Subcutaneous abdominal adipose tissue (tissue), 5 donors: ENCODE data around the gene PFN1.
A peak's percentile ranks its signal among the peaks of the same experiment; 100 is the strongest.

ENCODE experiments used
- H3K27ac ChIP-seq: one replicate; pipeline ENCODE4 v1.7.0; 2013; ENCODE audit warnings: low read depth, mild to moderate bottlenecking, inconsistent platforms, low read length, moderate library complexity
- H3K27me3 ChIP-seq, 5 donors: one replicate each; pipeline ENCODE4 v1.7.0; 2013; ENCODE audit warnings: low read length in 5 of 5, inconsistent platforms in 1 of 5; ENCODE audit not compliant: control insufficient read depth in 5 of 5, insufficient read depth in 4 of 5
- H3K36me3 ChIP-seq, 5 donors: one replicate each; pipeline ENCODE4 v1.7.0; 2013; ENCODE audit warnings: low read length in 5 of 5; ENCODE audit not compliant: control insufficient read depth in 5 of 5, insufficient read depth in 5 of 5
- H3K4me1 ChIP-seq, 5 donors: one replicate each; pipeline ENCODE4 v1.7.0; 2013; ENCODE audit warnings: low read length in 5 of 5, mild to moderate bottlenecking in 3 of 5, moderate library complexity in 1 of 5; ENCODE audit not compliant: control insufficient read depth in 5 of 5, insufficient read depth in 5 of 5
- H3K4me3 ChIP-seq, 5 donors: one replicate each; pipeline ENCODE4 v1.7.0; 2013; ENCODE audit warnings: low read length in 5 of 5, low read depth in 1 of 5
- H3K9ac ChIP-seq, 5 donors: one replicate each; pipeline ENCODE4 v1.7.0; 2013; ENCODE audit warnings: low read length in 5 of 5, mild to moderate bottlenecking in 4 of 5, moderate library complexity in 3 of 5
- H3K9me3 ChIP-seq, 5 donors: one replicate each; pipeline ENCODE4 v1.7.0; 2013; ENCODE audit warnings: low read length in 5 of 5; ENCODE audit not compliant: control insufficient read depth in 5 of 5
- donor health status: healthy.
- donor health status: healthy.
- donor health status: healthy.
- donor health status: healthy.
- donor health status: healthy.

The PFN1 gene

DNA sequence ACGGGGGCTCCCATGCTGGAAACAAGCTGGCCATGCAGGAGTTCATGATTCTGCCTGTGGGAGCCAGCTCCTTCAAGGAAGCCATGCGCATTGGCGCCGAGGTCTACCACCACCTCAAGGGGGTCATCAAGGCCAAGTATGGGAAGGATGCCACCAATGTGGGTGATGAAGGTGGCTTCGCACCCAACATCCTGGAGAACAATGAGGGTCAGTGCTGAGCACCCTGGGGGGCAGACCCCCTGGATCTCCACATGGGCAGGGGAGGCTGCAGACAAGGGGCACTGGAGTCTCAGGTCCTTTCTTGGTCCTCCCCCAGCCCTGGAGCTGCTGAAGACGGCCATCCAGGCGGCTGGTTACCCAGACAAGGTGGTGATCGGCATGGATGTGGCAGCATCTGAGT, 6.8 kb upstream of the PFN1 start:
- H3K4me3 ChIP-seq: no peak overlapping the region
- peaks cover 0 to 25% (median 19%) of the 10 kb centered on the region in 5 donors for H3K36me3 ChIP-seq
- H3K4me1 ChIP-seq: peaks cover 2 to 27% (median 22%) of the 10 kb centered on the region in 5 donors
- H3K9me3 ChIP-seq: no peaks in the 10 kb centered on the region
- no peak overlapping the region for H3K9ac ChIP-seq
- no peaks in the 10 kb centered on the region for H3K27me3 ChIP-seq
- no peak overlapping the region for H3K27ac ChIP-seq

DNA sequence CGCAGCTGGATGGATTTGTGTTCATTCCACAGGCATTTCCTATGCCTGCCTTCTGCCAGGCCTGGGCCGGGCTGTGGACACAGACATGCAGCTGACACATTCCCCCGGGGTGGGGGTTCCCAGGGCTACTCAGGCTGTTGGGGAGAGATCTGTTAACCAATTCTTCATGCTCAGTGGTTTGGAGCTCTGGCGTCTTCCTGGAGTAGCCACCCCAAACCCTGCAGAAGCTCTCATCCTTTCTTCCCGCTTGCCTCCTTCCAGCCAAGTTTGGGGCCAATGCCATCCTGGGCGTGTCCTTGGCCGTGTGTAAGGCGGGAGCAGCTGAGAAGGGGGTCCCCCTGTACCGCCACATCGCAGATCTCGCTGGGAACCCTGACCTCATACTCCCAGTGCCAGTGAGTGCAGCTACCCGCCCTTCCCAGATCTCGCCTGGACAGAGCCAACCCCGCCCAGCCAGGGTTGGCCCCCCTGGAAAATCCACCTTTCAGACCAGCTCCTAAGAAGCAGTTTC, 5.2 kb upstream of the PFN1 start:
- no peaks in the 10 kb centered on the region for H3K27me3 ChIP-seq
- H3K4me1 ChIP-seq: peaks cover 2 to 31% (median 23%) of the 10 kb centered on the region in 5 donors
- no peak overlapping the region for H3K4me3 ChIP-seq
- peak overlapping the region; percentile 63 for H3K27ac ChIP-seq
- H3K36me3 ChIP-seq: peaks cover 0 to 12% (median 5%) of the 10 kb centered on the region in 5 donors
- H3K9ac ChIP-seq: peak overlapping the region in 1 of 5 donors; percentile 56
- no peaks in the 10 kb centered on the region for H3K9me3 ChIP-seq

DNA sequence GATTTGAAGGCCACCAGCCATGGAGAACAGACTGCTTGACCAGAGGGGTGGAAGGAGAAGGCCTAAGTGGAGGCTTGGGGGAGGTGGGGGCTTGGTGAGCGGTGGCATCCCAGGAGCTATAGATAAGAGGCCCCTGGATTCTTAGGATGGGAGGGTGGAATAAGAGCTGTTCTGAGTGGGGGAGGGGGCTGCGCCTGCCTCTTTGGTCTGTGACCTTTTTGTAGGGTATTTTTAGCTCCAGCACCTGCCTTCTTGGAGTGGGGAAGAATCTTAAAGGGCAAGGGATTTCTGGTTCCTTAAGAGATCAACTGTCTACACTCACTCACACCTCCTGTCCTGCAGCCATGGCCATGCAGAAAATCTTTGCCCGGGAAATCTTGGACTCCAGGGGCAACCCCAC, 3.2 kb upstream of the PFN1 start:
- Histone ChIP-seq H3K4me3 (no peak overlapping the region), H3K4me1 (peaks cover 2 to 40% (median 30%) of the 10 kb centered on the region in 5 donors), H3K9ac (no peak overlapping the region), H3K27ac (no peak overlapping the region), H3K36me3 (peaks cover 0 to 4% (median 2%) of the 10 kb centered on the region in 5 donors), H3K27me3 (no peaks in the 10 kb centered on the region), H3K9me3 (no peaks in the 10 kb centered on the region)

DNA sequence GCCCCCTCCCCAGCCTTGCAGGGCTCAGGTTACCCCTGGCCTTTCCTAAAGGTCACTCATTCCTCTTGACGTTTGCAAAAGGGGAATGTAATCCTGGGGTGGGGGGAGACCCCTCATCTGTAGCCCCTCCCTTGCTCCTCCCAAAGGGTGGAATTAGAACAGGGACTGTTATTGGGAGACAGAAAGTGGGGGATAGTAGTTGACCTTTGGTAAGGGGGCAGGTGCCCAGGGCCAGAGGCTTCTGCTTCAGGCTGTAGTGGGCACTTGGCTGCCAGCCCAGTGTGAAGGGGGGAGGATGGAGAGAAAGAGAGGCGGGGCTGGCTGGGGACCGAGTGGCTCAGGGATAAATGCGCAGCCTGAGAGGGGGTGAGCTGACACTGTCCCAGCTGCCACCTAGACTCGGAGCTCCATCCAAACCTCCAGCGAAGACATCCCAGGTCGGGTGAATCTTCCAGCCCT, 2.4 kb upstream of the PFN1 start, which contains the start of gene ENO3:
TSS of gene ENO3 (plus strand) at position 374 of the 459 bp plus-strand sequence. CDS start 711 bp downstream, outside the sequence.
- H3K4me3 ChIP-seq: peak within 1 kb of the TSS in 4 of 5 donors; percentile 30 to 58 (median 49)
- peaks cover 5 to 47% (median 37%) of the 10 kb centered on the region in 5 donors for H3K4me1 ChIP-seq
- peak within 1 kb of the TSS; percentile 96 for H3K27ac ChIP-seq
- H3K9ac ChIP-seq: peak within 1 kb of the TSS in 4 of 5 donors; percentile 75 to 82 (median 82)
- H3K36me3 ChIP-seq: peaks cover 0 to 10% (median 7%) of the 10 kb centered on the region in 5 donors
- H3K9me3 ChIP-seq: no peaks in the 10 kb centered on the region
- no peaks in the 10 kb centered on the region for H3K27me3 ChIP-seq

DNA sequence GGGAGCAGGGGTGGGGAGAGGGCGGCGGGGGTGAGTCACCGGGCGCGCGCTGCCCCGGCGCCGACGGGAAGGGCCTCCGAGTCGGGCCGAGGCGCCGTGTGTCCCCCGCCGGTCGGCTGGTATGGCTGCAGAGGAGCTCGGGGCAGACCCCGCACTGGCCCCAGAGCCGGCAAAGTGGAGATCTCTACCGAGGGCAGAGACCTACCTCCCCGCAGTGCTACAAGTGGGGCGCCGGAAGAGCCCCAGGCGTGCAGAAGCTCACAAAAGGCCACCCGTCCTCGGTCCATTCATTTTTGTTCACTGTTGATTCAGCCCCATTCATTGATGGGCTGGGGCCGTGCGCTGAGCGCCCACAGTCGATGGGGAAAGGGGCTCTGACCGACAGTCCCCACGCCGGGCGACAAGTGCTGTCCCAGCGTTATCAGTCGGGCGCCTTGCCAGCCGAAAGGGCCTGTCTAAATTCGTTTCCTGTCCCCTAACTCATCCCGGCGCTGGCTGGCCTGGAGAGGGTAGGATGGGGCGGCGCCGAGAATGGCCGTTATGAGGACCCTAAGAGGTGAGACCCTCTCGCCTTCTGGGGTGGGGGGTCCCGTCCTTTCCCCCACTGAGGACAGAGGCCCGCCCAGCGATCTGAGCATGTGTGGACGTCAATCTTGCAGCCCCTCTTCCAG, 1.9 kb upstream of the PFN1 start:
- Histone ChIP-seq H3K9ac (peak overlapping the region in 4 of 5 donors; percentile 75 to 82 (median 82)), H3K27ac (peak overlapping the region; percentile 96), H3K36me3 (peaks cover 0 to 15% (median 13%) of the 10 kb centered on the region in 5 donors), H3K4me3 (peak overlapping the region in 4 of 5 donors; percentile 30 to 58 (median 49)), H3K9me3 (no peaks in the 10 kb centered on the region), H3K27me3 (no peaks in the 10 kb centered on the region), H3K4me1 (peaks cover 5 to 52% (median 43%) of the 10 kb centered on the region in 5 donors)

DNA sequence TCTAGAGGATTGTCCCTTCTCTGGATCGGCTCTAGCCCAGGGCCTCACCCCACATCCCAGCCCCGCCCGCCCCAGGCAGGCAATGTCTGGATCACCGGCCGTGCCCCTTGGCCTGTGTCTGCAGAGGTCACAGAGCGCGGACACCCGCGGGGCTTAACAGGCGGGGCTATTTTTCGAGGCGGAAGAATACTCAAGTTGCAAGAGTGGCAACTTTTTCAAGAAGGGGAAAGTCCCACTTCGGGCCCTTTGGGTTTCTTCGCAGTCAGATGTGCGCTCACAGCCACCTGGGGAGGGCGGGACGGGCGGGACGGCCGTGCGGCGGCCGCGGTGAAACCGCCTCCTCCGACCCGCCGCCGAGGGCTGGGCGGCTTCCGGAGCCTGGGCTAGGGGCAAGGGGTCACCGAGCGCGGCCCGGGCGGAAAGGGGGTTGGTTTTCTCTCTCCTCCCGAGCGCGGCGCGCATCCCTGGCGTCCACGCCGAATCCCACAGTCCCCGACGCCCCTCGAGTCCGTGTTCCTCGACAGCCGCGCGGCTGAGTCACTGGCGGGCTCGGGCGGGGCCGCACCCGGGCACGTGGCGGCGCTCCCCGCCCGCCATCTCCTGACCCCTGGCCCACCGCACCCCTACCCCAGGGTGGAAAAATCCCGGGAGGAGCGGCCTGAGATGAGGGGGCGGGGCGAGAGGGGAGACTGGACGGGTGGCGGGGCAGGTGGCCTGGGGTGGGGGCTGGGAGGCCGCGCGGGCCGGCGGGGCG, 1.2 kb upstream of the PFN1 start:
- H3K4me1 ChIP-seq: peaks cover 5 to 60% (median 50%) of the 10 kb centered on the region in 5 donors
- H3K36me3 ChIP-seq: peaks cover 0 to 22% (median 20%) of the 10 kb centered on the region in 5 donors
- H3K4me3 ChIP-seq: peak overlapping the region; percentile 48 to 99 (median 89)
- peak overlapping the region; percentile 96 for H3K27ac ChIP-seq
- no peaks in the 10 kb centered on the region for H3K9me3 ChIP-seq
- H3K9ac ChIP-seq: peak overlapping the region in 4 of 5 donors; percentile 76 to 80 (median 78)
- H3K27me3 ChIP-seq: no peaks in the 10 kb centered on the region

DNA sequence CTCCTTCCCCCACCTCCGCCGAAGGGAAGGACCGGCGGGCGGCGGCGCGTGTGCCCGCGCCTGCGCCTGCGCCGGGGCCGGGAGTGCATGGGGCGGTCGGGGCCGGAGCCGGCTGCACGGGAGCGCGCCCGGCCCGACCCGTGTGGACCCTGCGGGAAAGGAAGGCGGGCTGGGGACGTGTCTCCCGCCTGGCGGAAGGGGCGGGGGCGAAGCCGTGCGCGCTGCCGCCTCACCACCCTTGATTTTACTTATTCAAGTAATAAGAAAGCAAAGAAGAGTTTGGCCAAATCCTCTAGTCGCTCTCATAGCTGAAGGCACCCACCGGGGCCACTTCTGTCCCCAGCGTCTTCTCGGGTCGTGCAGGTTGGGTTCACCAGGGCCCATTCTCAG, 596 bp upstream of the PFN1 start:
- H3K4me1 ChIP-seq: peaks cover 3 to 58% (median 49%) of the 10 kb centered on the region in 5 donors
- no peaks in the 10 kb centered on the region for H3K27me3 ChIP-seq
- peaks cover 0 to 27% (median 25%) of the 10 kb centered on the region in 5 donors for H3K36me3 ChIP-seq
- H3K9me3 ChIP-seq: no peaks in the 10 kb centered on the region
- peak overlapping the region in 4 of 5 donors; percentile 76 to 80 (median 78) for H3K9ac ChIP-seq
- peak overlapping the region; percentile 79 to 99 (median 89) for H3K4me3 ChIP-seq
- peak overlapping the region; percentile 96 for H3K27ac ChIP-seq

DNA sequence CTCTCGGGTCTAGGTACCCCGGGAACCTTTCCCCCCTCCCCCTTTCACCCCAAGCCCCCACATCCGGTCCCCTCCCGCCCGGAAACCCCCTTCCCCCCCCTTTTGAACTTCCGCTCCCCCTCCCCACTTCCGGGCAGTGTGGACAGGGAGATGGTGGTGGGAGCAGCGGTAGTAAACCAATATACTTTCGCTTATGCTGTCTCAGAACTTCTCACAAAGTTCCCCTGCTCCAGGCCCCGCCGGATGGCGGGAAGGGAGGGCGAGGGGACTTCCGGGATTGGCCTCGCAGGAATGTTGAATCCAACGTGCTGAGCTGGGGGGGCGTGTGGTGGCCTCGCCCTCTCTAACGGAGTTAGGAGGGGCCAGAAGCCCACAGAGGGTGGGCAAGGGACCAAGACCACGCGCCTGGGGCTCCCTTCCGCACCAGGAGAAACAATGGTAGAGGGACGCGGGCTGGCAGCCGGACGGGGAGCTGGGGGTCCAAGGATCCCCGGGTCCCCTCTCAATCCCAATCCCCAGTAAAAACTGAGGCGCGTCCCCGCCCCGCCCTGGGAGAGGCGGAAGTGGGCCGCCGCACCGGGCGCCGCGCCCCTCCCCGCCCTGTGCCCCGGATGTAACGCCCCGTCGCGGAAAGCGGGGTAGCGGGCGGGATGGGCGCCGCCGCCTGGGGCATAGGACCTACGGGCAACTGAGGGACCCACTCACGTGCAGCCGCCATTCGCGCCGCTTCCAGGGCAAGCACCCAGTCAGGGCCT, 742 bp downstream of the PFN1 start:
- H3K9ac ChIP-seq: peak overlapping the region; percentile 16 to 98 (median 94)
- peak overlapping the region; percentile 96 for H3K27ac ChIP-seq
- H3K9me3 ChIP-seq: no peaks in the 10 kb centered on the region
- peaks cover 3 to 50% (median 47%) of the 10 kb centered on the region in 5 donors for H3K4me1 ChIP-seq
- peak overlapping the region; percentile 78 to 99 (median 89) for H3K4me3 ChIP-seq
- no peaks in the 10 kb centered on the region for H3K27me3 ChIP-seq
- H3K36me3 ChIP-seq: peaks cover 0 to 41% (median 37%) of the 10 kb centered on the region in 5 donors

DNA sequence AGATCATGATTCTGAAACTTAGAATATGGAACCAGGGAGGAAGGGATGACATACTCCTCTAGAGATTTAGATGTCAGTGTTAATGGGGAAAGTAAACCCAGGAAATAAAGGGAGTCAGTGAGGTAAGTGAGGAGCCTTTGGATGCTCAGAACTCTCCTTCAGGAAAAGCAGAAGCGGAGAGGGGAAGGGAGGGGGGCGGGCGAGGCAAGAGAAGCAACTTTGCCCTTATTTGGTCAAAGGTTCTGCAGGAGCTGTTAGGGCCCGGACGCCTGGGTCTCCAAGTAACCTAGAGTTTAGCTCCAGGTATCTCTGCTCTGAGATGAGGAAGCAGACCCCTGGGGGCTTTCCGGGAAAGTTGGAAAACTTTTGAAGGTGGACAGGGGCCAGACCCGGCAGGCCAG, 1.3 kb downstream of the PFN1 start:
- Histone ChIP-seq H3K27ac (peak overlapping the region; percentile 96), H3K27me3 (no peaks in the 10 kb centered on the region), H3K4me1 (peaks cover 3 to 51% (median 47%) of the 10 kb centered on the region in 5 donors), H3K9me3 (no peaks in the 10 kb centered on the region), H3K36me3 (peaks cover 0 to 46% (median 43%) of the 10 kb centered on the region in 5 donors), H3K9ac (peak overlapping the region in 4 of 5 donors; percentile 63 to 81 (median 71)), H3K4me3 (peak overlapping the region; percentile 78 to 99 (median 89))
